Breast epithelium (tissue), 3 donors: ENCODE data around the gene OR56A4.

Source experiments
- CTCF ChIP-seq, 3 donors: fragments of 450-650 bp; IDR thresholded peaks; one replicate each; pipeline ENCODE4 v1.5.1; 2016 to 2017; ENCODE audit warnings: antibody characterized with exemption in 3 of 3, mild to moderate bottlenecking in 3 of 3, moderate library complexity in 3 of 3
- POLR2A ChIP-seq: fragments of 450-650 bp; IDR thresholded peaks from one replicate; pipeline ENCODE4 v1.6.1; 2016; ENCODE audit warnings: antibody characterized with exemption, mild to moderate bottlenecking, moderate library complexity
- POLR2AphosphoS5 ChIP-seq, 3 donors: sonication (generic); formaldehyde crosslinking; IDR thresholded peaks; one replicate each; pipeline ENCODE4 v1.6.1; 2017; ENCODE audit warnings: antibody characterized with exemption in 3 of 3

- no peak for TF ChIP-seq POLR2A
- no peak for TF ChIP-seq CTCF (IDR thresholded peaks at IDR 0.05)
- TF ChIP-seq POLR2AphosphoS5 (IDR thresholded peaks at IDR 0.05) = no peak
These were observed 45.6 kb upstream of the OR56A4 start for GRCh38 chr11:6052374-6052773.
